Aorta (tissue), 5 donors: Measurements from ENCODE around the gene CCDC88C. TPM values are rescaled to one million over a fixed set of nuclear protein-coding genes. Genes with fewer than 3 reads are reported as not detected.

Experiments used
- ATAC-seq: fragments of 200-7000 bp; cut with Tn5 transposase; one replicate; pipeline ENCODE4 v1.9.1; 2022; ENCODE audit warnings: moderate library complexity; ENCODE audit not compliant: low FRiP score
- DNase-seq, 2 donors: peaks; one replicate each; pipeline ENCODE4 v3.0.0-alpha.2; 2020
- H3K27ac ChIP-seq, 2 donors: one replicate each; pipeline ENCODE4 v1.5.1; 2013; ENCODE audit warnings: low read length in 2 of 2, mild to moderate bottlenecking in 2 of 2, moderate library complexity in 2 of 2, control low read depth in 1 of 2, inconsistent platforms in 1 of 2, low read depth in 1 of 2
- H3K27me3 ChIP-seq, 2 donors: one replicate each; pipeline ENCODE4 v1.6.1; 2013; ENCODE audit warnings: control low read depth in 1 of 2, low read length in 1 of 2, mild to moderate bottlenecking in 1 of 2, moderate library complexity in 1 of 2; ENCODE audit not compliant: insufficient read depth in 2 of 2, control insufficient read depth in 1 of 2
- H3K36me3 ChIP-seq, 2 donors: one replicate each; pipeline ENCODE4 v1.6.1; 2013; ENCODE audit warnings: control low read depth in 1 of 2, low read length in 1 of 2, mild to moderate bottlenecking in 1 of 2; ENCODE audit not compliant: insufficient read depth in 2 of 2, control insufficient read depth in 1 of 2
- H3K4me1 ChIP-seq, 2 donors: one replicate each; pipeline ENCODE4 v1.6.1; 2013; ENCODE audit warnings: low read length in 2 of 2, control low read depth in 1 of 2, mild to moderate bottlenecking in 1 of 2, moderate library complexity in 1 of 2; ENCODE audit not compliant: insufficient read depth in 2 of 2, control insufficient read depth in 1 of 2
- H3K4me3 ChIP-seq, 2 donors: one replicate each; pipeline ENCODE4 v1.5.1; 2013; ENCODE audit warnings: low read length in 2 of 2, control low read depth in 1 of 2, mild to moderate bottlenecking in 1 of 2
- H3K9me3 ChIP-seq: one replicate; pipeline ENCODE4 v1.6.1; 2013; ENCODE audit warnings: mild to moderate bottlenecking, low read length; ENCODE audit not compliant: control insufficient read depth
- WGBS, 2 donors: extraction: QIAGEN DNeasy Blood & Tissue Kit; methylation state at CpG; one replicate each; pipeline ENCODE4 v1.1.7; 2013; 5-methylcytosine and 5-hydroxymethylcytosine counted together
- intact Hi-C, 2 donors: fragments of 100-400 bp; cut with DNase I; formaldehyde crosslinking; loops; one replicate each; pipeline versions ENCODE4 v1.14.2 to v1.15.0; 2022
- polyA plus RNA-seq, 2 donors: library from polyadenylated mRNA; stranded (reverse); fragments of 200-250 nt; gene quantifications; one replicate each; pipeline ENCODE4 v1.2.3, GENCODE V29; 2013
- total RNA-seq, 2 donors: library from RNA; stranded (reverse); fragmentation: NEBNext Ultra II Directional; extraction: Animal tissue kit (Norgen Biotek cat#: 25700); gene quantifications; one replicate each; pipeline ENCODE4 v1.2.1, GENCODE V29; 2021
- donor health status: healthy with polysubstance abuse.
- donor health status: Bipolar disorder and iron deficiency.
- donor health status: DM: no; HTN: no; CAD: no.
- donor health status: DM: no; HTN: no; CAD: no.
- donor health status: DM: yes; HTN: yes; CAD: no.

Gene CCDC88C
- total and polyA plus RNA-seq, 4 donors: 0.33 to 18.4 (median 6.1) TPM

- Histone ChIP-seq H3K27ac (no peak overlapping the region), H3K4me3 (no peak overlapping the region), H3K36me3 (no peaks in the 10 kb centered on the region), H3K27me3 (no peaks in the 10 kb centered on the region), H3K9me3 (no peaks in the 10 kb centered on the region), H3K4me1 (no peaks in the 10 kb centered on the region)
- no peak for ATAC-seq
- intact Hi-C loops: loop anchor here in 1 of 2 donors (5.0 kb wide), 1 partner anchor 112 kb away; no protein-coding TSS in a partner anchor
- DNase-seq: no peak
- 95 to 96% methylated on average over 28 of the region's 28 CpGs for WGBS, 2 donors
Observed at GRCh38 chr14:91288876-91289275, 128.7 kb downstream of the CCDC88C start.

- H3K27me3 ChIP-seq: no peaks in the 10 kb centered on the region
- DNase-seq (peak; percentile 78 to 91), ATAC-seq (peak; percentile 70)
- H3K36me3 ChIP-seq: no peaks in the 10 kb centered on the region
- no peak overlapping the region for H3K4me3 ChIP-seq
- 35 to 37% methylated on average over 7 of the region's 7 CpGs for WGBS, 2 donors
- H3K4me1 ChIP-seq: no peaks in the 10 kb centered on the region
- no peaks in the 10 kb centered on the region for H3K9me3 ChIP-seq
- no peak overlapping the region for H3K27ac ChIP-seq
- intact Hi-C loops: loop anchor here (2.0 to 5.0 kb wide), 3 partner anchors 109 to 384 kb away; no protein-coding TSS in a partner anchor
Observed at GRCh38 chr14:91286530-91286937, 131.1 kb downstream of the CCDC88C start.

- Histone ChIP-seq H3K4me3 (no peak overlapping the region), H3K36me3 (no peaks in the 10 kb centered on the region), H3K9me3 (no peaks in the 10 kb centered on the region), H3K27ac (no peak overlapping the region), H3K4me1 (no peaks in the 10 kb centered on the region), H3K27me3 (no peaks in the 10 kb centered on the region)
- DNase-seq (no peak), ATAC-seq (no peak)
- WGBS, 2 donors: 62 to 63% methylated on average over 14 of the region's 14 CpGs
- intact Hi-C loops: loop anchor here (1.0 to 5.0 kb wide), 2 partner anchors 108 kb away; no protein-coding TSS in a partner anchor
Observed at GRCh38 chr14:91284791-91285548, 132.7 kb downstream of the CCDC88C start.

GRCh38 chr14:91284146-91284790, 133.4 kb downstream of the CCDC88C start:
- Histone ChIP-seq H3K4me3 (no peak overlapping the region), H3K4me1 (no peaks in the 10 kb centered on the region), H3K27me3 (no peaks in the 10 kb centered on the region), H3K9me3 (no peaks in the 10 kb centered on the region), H3K27ac (no peak overlapping the region), H3K36me3 (no peaks in the 10 kb centered on the region)
- ATAC-seq: no peak
- DNase-seq: no peak
- intact Hi-C loops: no loop called here
- 62 to 65% methylated on average over 13 of the region's 13 CpGs for WGBS, 2 donors

- Histone ChIP-seq H3K9me3 (no peaks in the 10 kb centered on the region), H3K27ac (no peak overlapping the region), H3K36me3 (no peaks in the 10 kb centered on the region), H3K4me3 (no peak overlapping the region), H3K27me3 (no peaks in the 10 kb centered on the region), H3K4me1 (no peaks in the 10 kb centered on the region)
- intact Hi-C loops: no loop called here
- DNase-seq (no peak), ATAC-seq (no peak)
- WGBS, 2 donors: 85 to 86% methylated on average over 4 of the region's 4 CpGs
Observed at GRCh38 chr14:91283666-91284065, 134.0 kb downstream of the CCDC88C start.

GRCh38 chr14:91282954-91283645, 134.5 kb downstream of the CCDC88C start:
- Histone ChIP-seq H3K9me3 (no peaks in the 10 kb centered on the region), H3K36me3 (no peaks in the 10 kb centered on the region), H3K27ac (no peak overlapping the region), H3K27me3 (no peaks in the 10 kb centered on the region), H3K4me1 (no peaks in the 10 kb centered on the region), H3K4me3 (no peak overlapping the region)
- intact Hi-C loops: no loop called here
- DNase-seq (no peak), ATAC-seq (no peak)
- WGBS, 2 donors: 93 to 96% methylated on average over 14 of the region's 14 CpGs

- H3K27ac ChIP-seq: no peak overlapping the region
- peak; percentile 3 to 42 for DNase-seq
- intact Hi-C loops: no loop called here
Observed at GRCh38 chr14:91281346-91281745, 136.3 kb downstream of the CCDC88C start.

GRCh38 chr14:91280129-91280528, 137.5 kb downstream of the CCDC88C start:
- intact Hi-C loops: no loop called here
- no peaks in the 10 kb centered on the region for H3K4me1 ChIP-seq
- no peak overlapping the region for H3K4me3 ChIP-seq
- H3K27ac ChIP-seq: no peak overlapping the region
- peak in 1 of 2 donors; percentile 11 for DNase-seq
- H3K9me3 ChIP-seq: no peaks in the 10 kb centered on the region
- H3K27me3 ChIP-seq: no peaks in the 10 kb centered on the region
- no peaks in the 10 kb centered on the region for H3K36me3 ChIP-seq
- WGBS, 2 donors: 92 to 93% methylated on average over 5 of the region's 5 CpGs
- ATAC-seq: no peak

More at GRCh38 chr14:91281346-91281745, 136.3 kb downstream of the CCDC88C start:
- H3K9me3 ChIP-seq: no peaks in the 10 kb centered on the region
- no peaks in the 10 kb centered on the region for H3K27me3 ChIP-seq
- no peak for ATAC-seq
- H3K4me3 ChIP-seq: no peak overlapping the region
- WGBS, 2 donors: 97 to 99% methylated on average over 9 of the region's 9 CpGs
- H3K4me1 ChIP-seq: no peaks in the 10 kb centered on the region
- H3K36me3 ChIP-seq: no peaks in the 10 kb centered on the region
